Liver (tissue), 9 donors: ENCODE results near the gene MKI67. TPM values are rescaled to one million over a fixed set of nuclear protein-coding genes. Genes with fewer than 3 reads are reported as not detected.

Source experiments
- DNase-seq: peaks from one replicate; pipeline ENCODE4 v3.0.0-alpha.2; 2017; ENCODE audit warnings: low spot score
- H3K27ac ChIP-seq, 2 donors: one replicate each; pipeline ENCODE4 v1.7.0; 2013; ENCODE audit warnings: inconsistent platforms in 2 of 2, low read length in 2 of 2, control low read depth in 1 of 2, low read depth in 1 of 2, mild to moderate bottlenecking in 1 of 2
- H3K27me3 ChIP-seq, 4 donors: one replicate each; pipeline versions ENCODE4 v1.6.1 to v1.7.0; 2013; ENCODE audit warnings: low read length in 3 of 4, inconsistent platforms in 1 of 4, mild to moderate bottlenecking in 1 of 4, moderate library complexity in 1 of 4; ENCODE audit not compliant: control insufficient read depth in 4 of 4, insufficient read depth in 4 of 4
- H3K36me3 ChIP-seq, 4 donors: one replicate each; pipeline versions ENCODE4 v1.6.1 to v1.7.0; 2013; ENCODE audit warnings: low read length in 3 of 4, mild to moderate bottlenecking in 3 of 4, low read depth in 1 of 4, moderate library complexity in 1 of 4; ENCODE audit not compliant: control insufficient read depth in 4 of 4, insufficient read depth in 3 of 4
- H3K4me1 ChIP-seq, 4 donors: one replicate each; pipeline versions ENCODE4 v1.6.1 to v1.7.0; 2013; ENCODE audit warnings: low read length in 3 of 4, mild to moderate bottlenecking in 3 of 4, moderate library complexity in 1 of 4; ENCODE audit not compliant: control insufficient read depth in 4 of 4, insufficient read depth in 4 of 4
- H3K4me3 ChIP-seq, 3 donors: one replicate each; pipeline versions ENCODE4 v1.6.1 to v1.7.0; 2013; ENCODE audit warnings: low read length in 3 of 3, control low read depth in 1 of 3, low read depth in 1 of 3, mild to moderate bottlenecking in 1 of 3
- H3K9ac ChIP-seq, 2 donors: one replicate each; pipeline ENCODE4 v1.7.0; 2013; ENCODE audit warnings: low read length in 2 of 2, mild to moderate bottlenecking in 2 of 2, moderate library complexity in 2 of 2, control low read depth in 1 of 2, low read depth in 1 of 2
- H3K9me3 ChIP-seq, 4 donors: one replicate each; pipeline versions ENCODE4 v1.6.1 to v1.7.0; 2013; ENCODE audit warnings: low read length in 3 of 4; ENCODE audit not compliant: control insufficient read depth in 4 of 4
- ATF3 ChIP-seq: IDR thresholded peaks from 2 replicates; pipeline ENCODE4 v1.6.1; 2016; ENCODE audit warnings: antibody characterized with exemption
- CTCF ChIP-seq: fragments of 150-350 bp; IDR thresholded peaks from 2 replicates; pipeline ENCODE4 v1.5.1; 2017; ENCODE audit warnings: improper control_type of control experiment, low read depth, low read length; ENCODE audit not compliant: missing input control
- EGR1 ChIP-seq, 2 donors: IDR thresholded peaks; 2 replicates each; pipeline ENCODE4 v1.6.1; 2016 to 2018; ENCODE audit warnings: antibody characterized with exemption in 2 of 2, low read depth in 2 of 2
- FOXA1 ChIP-seq: IDR thresholded peaks from 2 replicates; pipeline ENCODE4 v1.6.1; 2016; ENCODE audit warnings: antibody characterized with exemption
- FOXA2 ChIP-seq: IDR thresholded peaks from 2 replicates; pipeline ENCODE4 v1.6.1; 2016; ENCODE audit warnings: antibody characterized with exemption
- GABPA ChIP-seq, 2 donors: IDR thresholded peaks in 1 of 2; conservative IDR thresholded peaks in 1 of 2; 2 replicates each; pipeline ENCODE4 v1.6.1; 2016; ENCODE audit warnings: antibody characterized with exemption in 2 of 2, mild to moderate bottlenecking in 1 of 2, moderate library complexity in 1 of 2
- HNF4A ChIP-seq, 2 donors: conservative IDR thresholded peaks; 2 replicates each; pipeline ENCODE4 v1.6.1; 2016; ENCODE audit warnings: antibody characterized with exemption in 2 of 2, mild to moderate bottlenecking in 2 of 2
- HNF4G ChIP-seq: IDR thresholded peaks from 2 replicates; pipeline ENCODE4 v1.6.1; 2016; ENCODE audit warnings: antibody characterized with exemption
- JUND ChIP-seq, 2 donors: IDR thresholded peaks; 2 replicates each; pipeline ENCODE4 v1.6.1; 2016; ENCODE audit warnings: antibody characterized with exemption in 2 of 2
- MAX ChIP-seq: IDR thresholded peaks from 2 replicates; pipeline ENCODE4 v1.6.1; 2016; ENCODE audit warnings: antibody characterized with exemption
- NR2F2 ChIP-seq: IDR thresholded peaks from 2 replicates; pipeline ENCODE4 v1.6.1; 2016; ENCODE audit warnings: antibody characterized with exemption
- RAD21 ChIP-seq, 2 donors: IDR thresholded peaks; 2 replicates each; pipeline ENCODE4 v1.6.1; 2016; ENCODE audit warnings: antibody characterized with exemption in 2 of 2, mild to moderate bottlenecking in 2 of 2
- REST ChIP-seq: IDR thresholded peaks from 2 replicates; pipeline ENCODE4 v1.6.1; 2016; ENCODE audit warnings: antibody characterized with exemption, mild to moderate bottlenecking
- RXRA ChIP-seq, 2 donors: IDR thresholded peaks; 2 replicates each; pipeline ENCODE4 v1.6.1; 2017 to 2018; ENCODE audit warnings: antibody characterized with exemption in 2 of 2, mild to moderate bottlenecking in 1 of 2
- SP1 ChIP-seq: IDR thresholded peaks from 2 replicates; pipeline ENCODE4 v1.6.1; 2018; ENCODE audit warnings: antibody characterized with exemption, mild to moderate bottlenecking
- TAF1 ChIP-seq: conservative IDR thresholded peaks from 2 replicates; pipeline ENCODE4 v1.6.1; 2016; ENCODE audit warnings: antibody characterized with exemption, mild to moderate bottlenecking
- YY1 ChIP-seq: IDR thresholded peaks from 2 replicates; pipeline ENCODE4 v1.6.1; 2016; ENCODE audit warnings: antibody characterized with exemption, mild to moderate bottlenecking
- ZBTB33 ChIP-seq: IDR thresholded peaks from 2 replicates; pipeline ENCODE4 v1.6.1; 2016; ENCODE audit warnings: antibody characterized with exemption
- whole genome bisulfite sequencing: extraction: QIAGEN DNeasy Blood & Tissue Kit; methylation state at CpG from one replicate; pipeline ENCODE4 v1.1.7; 2013; 5-methylcytosine and 5-hydroxymethylcytosine counted together
- polyA plus RNA-seq, 2 donors: library from polyadenylated mRNA; stranded (reverse) in 1 of 2; unstranded in 1 of 2; fragments of 200-250 nt in 1 of 2; fragments of >200 nt in 1 of 2; fragmentation: Nextera tagmentation in 1 of 2; extraction: Ambion mirVana in 1 of 2; gene quantifications; one replicate each; pipeline versions ENCODE4 v1.2.1 to v1.2.3, GENCODE V29; 2013 to 2015
- total RNA-seq, 2 donors: library from RNA; depleted of rRNA; stranded (reverse); fragments of >200 nt; gene quantifications; one replicate each; pipeline ENCODE4 v1.2.3, GENCODE V29; 2014
- donor health status: healthy.
- donor health status: healthy.
- donor health status: healthy.
- donor health status: healthy.
- donor health status: healthy.

MKI67 gene
- total and polyA plus RNA-seq, 4 donors, result 0.25 to 54.5 (median 1.1) TPM

DNA sequence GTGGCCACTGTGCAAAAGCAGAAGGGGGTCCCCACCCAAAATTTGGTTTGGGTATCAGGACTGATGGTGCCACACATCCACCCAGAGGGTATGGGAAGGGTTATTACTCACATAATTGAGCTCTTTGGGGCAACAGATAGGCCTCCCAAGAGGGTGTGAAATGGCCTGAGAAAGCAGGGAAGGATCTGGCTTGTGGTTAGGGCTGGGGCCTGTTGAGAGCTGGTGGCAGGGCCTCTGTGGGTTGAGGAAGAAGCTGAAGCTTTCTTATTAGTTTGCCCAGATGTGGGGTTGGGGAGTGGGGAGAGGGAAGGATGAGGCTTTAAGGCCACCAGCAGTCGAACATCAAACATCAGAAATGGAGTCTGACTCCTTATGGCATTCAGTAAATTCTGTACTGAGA, 18.3 kb upstream of the MKI67 start:
- TF ChIP-seq YY1 (no peak), EGR1 (IDR thresholded peaks at IDR 0.05; ENCODE audit: low read depth in 2 of 2) (no peak), MAX (no peak), RAD21 (IDR thresholded peaks at IDR 0.05) (no peak), SP1 (no peak)
- H3K27me3 ChIP-seq, result peaks cover 0 to 9% (median 1%) of the 10 kb centered on the region in 4 donors
- no peaks in the 10 kb centered on the region for H3K4me1 ChIP-seq
- H3K9ac ChIP-seq, result no peak overlapping the region
- no peak for DNase-seq
- no peak overlapping the region for H3K4me3 ChIP-seq
- no peak overlapping the region for H3K27ac ChIP-seq
- H3K9me3 ChIP-seq, result peaks cover 0 to 2% (median 0%) of the 10 kb centered on the region in 4 donors
- 75% methylated on average over 1 of the region's 1 CpG for WGBS
- peaks cover 0 to 2% (median 0%) of the 10 kb centered on the region in 4 donors for H3K36me3 ChIP-seq

- no peak for TF ChIP-seq REST
- no peak for TF ChIP-seq CTCF
- TF ChIP-seq RXRA (IDR thresholded peaks at IDR 0.05), result no peak
- no peak for TF ChIP-seq ZBTB33
- no peak for TF ChIP-seq MAX
- no peak for TF ChIP-seq YY1
- TF ChIP-seq ATF3, result no peak
- TF ChIP-seq JUND (IDR thresholded peaks at IDR 0.05), result no peak
- TF ChIP-seq GABPA (IDR thresholded peaks at IDR 0.05 in 1 of 2, conservative IDR thresholded peaks at IDR 0.05 in 1 of 2), result no peak
- no peak for TF ChIP-seq HNF4A (conservative IDR thresholded peaks at IDR 0.05)
- no peak for TF ChIP-seq FOXA2
- TF ChIP-seq RAD21 (IDR thresholded peaks at IDR 0.05), result no peak
- no peak for TF ChIP-seq FOXA1
- TF ChIP-seq NR2F2, result no peak
- TF ChIP-seq EGR1 (IDR thresholded peaks at IDR 0.05; ENCODE audit: low read depth in 2 of 2), result no peak
- TF ChIP-seq HNF4G, result no peak
- TF ChIP-seq TAF1, result no peak
- TF ChIP-seq SP1, result no peak
- Histone ChIP-seq H3K9ac (no peak overlapping the region), H3K4me3 (no peak overlapping the region), H3K4me1 (peaks cover 0 to 3% (median 0%) of the 10 kb centered on the region in 4 donors), H3K27me3 (peaks cover 0 to 9% (median 0%) of the 10 kb centered on the region in 4 donors), H3K27ac (no peak overlapping the region), H3K36me3 (peaks cover 0 to 2% (median 0%) of the 10 kb centered on the region in 4 donors), H3K9me3 (peaks cover 0 to 2% (median 0%) of the 10 kb centered on the region in 4 donors)
- 98% methylated on average over 2 of the region's 2 CpGs for WGBS
- DNase-seq, result no peak
Observed at GRCh38 chr10:128143531-128143930, 17.3 kb upstream of the MKI67 start.
